Right cardiac atrium (tissue), 5 donors: ENCODE data around the gene PHOX2B. TPM values are rescaled to one million over a fixed set of nuclear protein-coding genes. Genes with fewer than 3 reads are reported as not detected.

Experiments
- ATAC-seq, 2 donors: fragments of 200-7000 bp; cut with Tn5 transposase; one replicate each; pipeline versions ENCODE4 v1.8.0 to v1.9.1; 2020; ENCODE audit warnings: moderate library complexity in 2 of 2, mild to moderate bottlenecking in 1 of 2
- DNase-seq, 3 donors: peaks; one replicate each; pipeline ENCODE4 v3.0.0-alpha.2; 2020
- H3K27ac ChIP-seq: one replicate; pipeline ENCODE4 v1.5.1; 2013; ENCODE audit warnings: mild to moderate bottlenecking, low read length, control low read depth, moderate library complexity
- H3K27me3 ChIP-seq: one replicate; pipeline ENCODE4 v1.6.1; 2013; ENCODE audit not compliant: control insufficient read depth, insufficient read depth
- H3K4me1 ChIP-seq: one replicate; pipeline ENCODE4 v1.6.1; 2013; ENCODE audit warnings: low read length; ENCODE audit not compliant: control insufficient read depth, insufficient read depth
- H3K4me3 ChIP-seq: one replicate; pipeline ENCODE4 v1.5.1; 2013; ENCODE audit warnings: low read length, control low read depth
- H3K9me3 ChIP-seq: one replicate; pipeline ENCODE4 v1.6.1; 2013; ENCODE audit warnings: low read length; ENCODE audit not compliant: control insufficient read depth
- WGBS: extraction: QIAGEN DNeasy Blood & Tissue Kit; methylation state at CpG from one replicate; pipeline ENCODE4 v1.1.7; 2013; 5-methylcytosine and 5-hydroxymethylcytosine counted together
- intact Hi-C, 4 donors: fragments of 100-400 bp; cut with DNase I; formaldehyde crosslinking; loops; one replicate each; pipeline versions ENCODE4 v1.11.0 to v1.14.0; 2022 to 2023
- polyA plus RNA-seq: library from polyadenylated mRNA; stranded (reverse); fragments of 200-250 nt; gene quantifications from one replicate; pipeline ENCODE4 v1.2.3, GENCODE V29; 2013
- total RNA-seq, 4 donors: library from RNA; stranded (reverse); fragmentation: NEBNext Ultra II Directional; extraction: Animal tissue kit (Norgen Biotek cat#: 25700); gene quantifications; one replicate each; pipeline ENCODE4 v1.2.1, GENCODE V29; 2021
- donor health status: healthy with polysubstance abuse.
- donor health status: DM: no; HTN: yes; CAD: no.
- donor health status: DM: no; HTN: no; CAD: no.
- donor health status: DM: no; HTN: yes; CAD: no; lungs with severe emphysema.
- donor health status: DM: yes; HTN: yes; CAD: no.

Gene PHOX2B
- total and polyA plus RNA-seq, 5 donors: 0.11 to 0.16 TPM; not detected in 3

GRCh38 chr4:41709844-41710481 lies 38.6 kb downstream of the PHOX2B start:
- WGBS: 57% methylated on average over 5 of the region's 5 CpGs
- no peak for DNase-seq
- Histone ChIP-seq H3K27ac (no peak overlapping the region), H3K4me1 (no peaks in the 10 kb centered on the region), H3K4me3 (no peak overlapping the region), H3K27me3 (no peaks in the 10 kb centered on the region), H3K9me3 (no peaks in the 10 kb centered on the region)
- ATAC-seq: no peak
- intact Hi-C loops: no loop called here

GRCh38 chr4:41703785-41704184 lies 44.7 kb downstream of the PHOX2B start:
- no peak overlapping the region for H3K27ac ChIP-seq
- 55% methylated on average over 3 of the region's 3 CpGs for WGBS
- DNase-seq (no peak), ATAC-seq (no peak)
- no peaks in the 10 kb centered on the region for H3K9me3 ChIP-seq
- intact Hi-C loops: no loop called here
- H3K27me3 ChIP-seq: no peaks in the 10 kb centered on the region
- no peaks in the 10 kb centered on the region for H3K4me1 ChIP-seq
- H3K4me3 ChIP-seq: no peak overlapping the region

- intact Hi-C loops: no loop called here
- Histone ChIP-seq H3K27me3 (no peaks in the 10 kb centered on the region), H3K9me3 (no peaks in the 10 kb centered on the region), H3K27ac (no peak overlapping the region), H3K4me1 (no peaks in the 10 kb centered on the region), H3K4me3 (no peak overlapping the region)
- WGBS: 75% methylated on average over 4 of the region's 4 CpGs
- no peak for DNase-seq
- no peak for ATAC-seq
These were observed 45.8 kb downstream of the PHOX2B start for GRCh38 chr4:41702770-41703169.

GRCh38 chr4:41701983-41702382 lies 46.5 kb downstream of the PHOX2B start:
- intact Hi-C loops: no loop called here
- Histone ChIP-seq H3K4me1 (no peaks in the 10 kb centered on the region), H3K9me3 (no peaks in the 10 kb centered on the region), H3K27ac (no peak overlapping the region), H3K27me3 (no peaks in the 10 kb centered on the region), H3K4me3 (no peak overlapping the region)
- ATAC-seq (no peak), DNase-seq (no peak)
- 86% methylated on average over 3 of the region's 3 CpGs for WGBS

- no peaks in the 10 kb centered on the region for H3K4me1 ChIP-seq
- 77% methylated on average over 4 of the region's 4 CpGs for WGBS
- H3K27ac ChIP-seq: no peak overlapping the region
- no peak overlapping the region for H3K4me3 ChIP-seq
- no peaks in the 10 kb centered on the region for H3K9me3 ChIP-seq
- intact Hi-C loops: loop anchor here in 1 of 4 donors (5.0 kb wide), 1 partner anchor 186 kb away; no protein-coding TSS in a partner anchor
- DNase-seq (no peak), ATAC-seq (no peak)
- no peaks in the 10 kb centered on the region for H3K27me3 ChIP-seq
These were observed 51.8 kb downstream of the PHOX2B start for GRCh38 chr4:41696763-41697162.

- Histone ChIP-seq H3K27me3 (no peaks in the 10 kb centered on the region), H3K27ac (no peak overlapping the region), H3K4me3 (no peak overlapping the region), H3K4me1 (no peaks in the 10 kb centered on the region), H3K9me3 (no peaks in the 10 kb centered on the region)
- no peak for ATAC-seq
- no peak for DNase-seq
- intact Hi-C loops: loop anchor here in 1 of 4 donors (5.0 kb wide), 1 partner anchor 186 kb away; no protein-coding TSS in a partner anchor
- 88% methylated on average over 3 of the region's 3 CpGs for WGBS
These were observed 52.4 kb downstream of the PHOX2B start for GRCh38 chr4:41696131-41696530.

Other genes starting within 250 kb of the PHOX2B start
- gene LIMCH1, start 210.6 kb downstream of the PHOX2B start, total RNA-seq: 100 to 1,000 TPM; 157 to 248 (median 198) TPM
- 43.3 TPM for gene LIMCH1, start 210.6 kb downstream of the PHOX2B start, polyA plus RNA-seq
- 10 to 100 TPM; 22.1 to 32.1 (median 27.5) TPM for gene TMEM33, start 186.7 kb upstream of the PHOX2B start, total RNA-seq
- gene TMEM33, start 186.7 kb upstream of the PHOX2B start, polyA plus RNA-seq: 8.9 TPM
- gene DCAF4L1, start 233.0 kb upstream of the PHOX2B start, total RNA-seq: under 1 TPM; 0.11 to 0.42 (median 0.14) TPM
- 0.07 TPM for gene DCAF4L1, start 233.0 kb upstream of the PHOX2B start, polyA plus RNA-seq
- gene SLC30A9, start 241.8 kb upstream of the PHOX2B start, total RNA-seq: 10 to 100 TPM; 62.3 to 72.1 (median 69.7) TPM
- 17.8 TPM for gene SLC30A9, start 241.8 kb upstream of the PHOX2B start, polyA plus RNA-seq